HG02759 (cell line): Measurements from ENCODE around the gene ANKRD65.
"Not testable (repeated sequence)": the region's sequence is repeated elsewhere in the genome, so short reads cannot be mapped to it uniquely, and the experiment has no call there.

Experiments used
- ATAC-seq: cut with Tn5 transposase; IDR thresholded peaks from one replicate; pipeline ENCODE4 v1.9.1; 2021; ENCODE audit warnings: mild to moderate bottlenecking, moderate library complexity; ENCODE audit not compliant: unreplicated experiment

The ANKRD65 gene

DNA sequence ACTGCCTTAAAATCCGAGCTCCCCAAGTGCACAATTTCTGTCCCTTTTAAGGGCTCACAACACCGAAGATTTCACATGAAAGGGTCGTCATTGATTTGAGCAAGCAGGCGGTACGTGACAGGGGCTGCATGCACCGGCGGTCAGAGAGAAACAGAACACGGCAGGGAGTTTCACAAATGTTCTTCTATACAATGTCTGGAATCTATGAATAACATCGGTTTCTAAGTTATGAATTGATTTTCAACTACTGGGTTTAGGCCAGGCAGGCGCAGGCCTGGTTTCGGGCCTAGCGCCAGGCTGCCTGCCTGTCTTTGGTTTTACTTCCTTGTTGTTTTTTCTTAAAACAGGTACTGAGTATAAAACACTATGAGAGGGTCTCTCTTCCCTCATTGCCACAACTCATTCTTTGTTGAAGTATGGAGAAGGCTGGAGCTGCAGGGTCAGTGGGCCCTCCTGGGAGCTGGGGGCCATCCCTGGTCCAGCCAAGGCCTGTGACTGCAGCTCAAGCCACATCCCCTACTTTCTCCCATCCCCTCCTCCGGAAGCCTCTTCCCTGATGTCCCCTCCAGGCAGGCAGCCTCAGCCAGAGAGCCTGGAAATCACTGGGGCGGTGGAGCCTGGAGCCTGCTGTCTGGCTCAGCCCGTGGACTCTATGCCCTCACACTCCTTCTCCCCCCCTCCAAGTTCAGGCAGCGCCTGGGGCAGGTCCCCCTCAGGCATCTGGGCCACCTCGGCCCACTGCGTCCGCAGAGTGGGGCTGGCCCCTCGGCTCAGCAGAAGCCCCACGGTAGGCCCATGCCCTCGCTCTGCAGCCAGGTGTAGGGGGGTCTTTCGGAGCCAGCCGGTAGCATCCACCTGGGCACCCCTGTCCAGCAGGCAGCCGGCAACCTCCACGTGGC, 2.4 kb downstream of the ANKRD65 start:
- no peak for ATAC-seq

DNA sequence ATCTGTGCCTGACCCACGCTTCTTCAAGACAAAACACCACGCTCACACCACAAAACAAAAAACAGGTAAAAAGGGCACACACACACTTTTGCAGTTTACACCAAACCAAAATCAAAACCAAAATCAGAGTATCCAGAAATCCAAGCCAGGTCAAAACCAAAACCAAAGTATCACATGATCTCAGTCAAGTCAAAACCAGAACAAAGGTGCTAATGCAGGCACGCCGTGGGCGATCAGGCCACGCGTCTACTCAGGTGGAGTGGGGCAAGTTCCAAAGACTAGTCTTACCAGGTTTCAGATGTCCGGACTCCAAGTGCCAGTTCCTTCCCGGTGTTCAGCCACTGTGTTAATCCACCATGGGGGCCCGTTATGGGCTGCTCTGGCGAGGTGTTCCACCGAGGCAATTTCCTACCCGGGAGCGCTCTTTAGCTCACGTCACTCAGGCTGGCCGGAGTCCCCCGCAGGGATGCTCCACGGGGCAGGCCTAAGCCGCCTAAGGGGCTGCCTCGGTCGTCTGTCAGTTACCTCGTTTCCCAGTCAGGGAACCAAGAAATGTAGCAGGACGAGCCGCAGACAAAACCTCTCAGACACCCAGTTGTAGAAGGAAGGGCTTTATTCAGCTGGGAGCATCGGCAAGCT, 3.1 kb downstream of the ANKRD65 start:
- ATAC-seq: not testable (repeated sequence)

DNA sequence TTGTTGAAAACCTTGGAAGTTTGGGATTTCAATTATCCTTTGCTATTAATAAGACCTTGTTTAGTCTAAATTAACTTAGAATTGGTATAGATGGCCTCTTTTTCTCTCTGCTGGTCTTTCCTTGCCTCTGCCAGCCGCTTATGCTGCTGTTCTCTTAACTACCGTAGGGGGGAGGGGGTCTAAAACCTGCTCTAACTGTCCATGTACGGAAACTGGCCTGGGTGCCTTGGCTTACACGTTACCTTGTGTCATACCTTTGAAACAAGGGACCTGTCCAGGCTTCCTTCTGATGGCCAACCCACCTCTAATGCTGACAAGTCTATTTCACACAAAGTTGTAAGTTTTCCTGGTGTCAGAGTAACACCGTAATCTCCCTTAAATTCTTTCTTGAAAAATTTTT, 3.7 kb downstream of the ANKRD65 start:
- ATAC-seq: not testable (repeated sequence)

DNA sequence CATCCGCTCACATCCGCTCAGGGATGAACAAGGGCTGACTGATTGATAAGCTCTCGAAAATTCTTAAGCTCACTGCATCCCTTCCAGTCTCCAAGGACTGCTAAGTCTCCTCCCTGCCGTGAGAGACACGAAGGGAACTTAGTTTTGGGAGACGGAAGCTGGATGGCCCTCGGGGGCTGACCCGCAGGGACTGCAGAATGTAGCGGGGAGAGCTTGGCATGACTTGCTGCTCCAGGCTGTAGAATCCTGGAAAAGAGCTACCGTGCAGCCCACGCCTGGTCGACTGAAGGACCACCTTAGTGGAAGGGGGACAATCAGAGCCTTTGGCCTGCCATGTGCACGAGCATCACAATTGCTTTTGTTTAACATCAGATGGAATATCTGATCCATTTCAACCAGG, 5.3 kb downstream of the ANKRD65 start:
- ATAC-seq: no peak

DNA sequence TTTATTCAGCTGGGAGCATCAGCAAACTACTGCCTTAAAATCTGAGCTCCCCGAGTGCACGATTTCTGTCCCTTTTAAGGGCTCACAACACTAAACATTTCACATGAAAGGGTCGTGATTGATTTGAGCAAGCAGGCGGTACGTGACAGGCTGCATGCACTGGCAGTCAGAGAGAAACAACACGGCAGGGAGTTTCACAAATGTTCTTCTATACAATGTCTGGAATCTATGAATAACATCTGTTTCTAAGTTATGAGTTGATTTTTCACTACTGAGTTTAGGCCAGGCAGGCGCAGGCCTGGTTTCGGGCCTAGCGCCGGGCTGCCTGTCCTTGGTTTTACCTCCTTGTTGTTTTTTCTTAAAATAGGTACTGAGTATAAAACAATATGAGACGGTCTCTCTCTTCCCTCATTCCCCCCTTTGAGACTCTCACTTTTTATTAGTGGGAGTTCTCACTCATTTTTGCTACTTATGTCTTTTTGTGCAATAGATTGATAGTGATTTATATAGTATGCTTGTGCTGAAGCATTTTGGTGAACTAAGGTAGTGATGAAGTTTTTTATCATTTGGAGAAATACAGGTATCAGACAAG, 8.7 kb downstream of the ANKRD65 start:
- not testable (repeated sequence) for ATAC-seq

DNA sequence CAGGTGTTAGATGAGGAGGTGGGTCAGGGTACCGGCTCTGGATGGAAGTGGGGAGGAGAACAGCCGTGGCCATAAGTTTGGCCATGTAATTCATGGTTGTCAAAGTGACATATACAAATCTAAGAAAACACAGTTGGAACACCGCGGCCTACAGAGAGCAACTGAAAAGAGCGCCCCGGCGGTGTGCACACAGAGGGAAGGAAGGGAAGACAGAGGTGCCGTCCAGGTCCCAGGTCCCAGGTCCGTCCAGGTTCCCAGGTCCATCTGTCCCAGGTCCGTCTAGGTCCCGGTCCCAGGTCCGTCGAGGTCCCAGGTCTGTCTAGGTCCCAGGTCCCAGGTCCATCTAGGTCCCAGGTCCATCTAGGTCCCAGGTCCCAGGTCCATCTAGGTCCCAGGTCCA, 9.4 kb downstream of the ANKRD65 start:
- no peak for ATAC-seq

DNA sequence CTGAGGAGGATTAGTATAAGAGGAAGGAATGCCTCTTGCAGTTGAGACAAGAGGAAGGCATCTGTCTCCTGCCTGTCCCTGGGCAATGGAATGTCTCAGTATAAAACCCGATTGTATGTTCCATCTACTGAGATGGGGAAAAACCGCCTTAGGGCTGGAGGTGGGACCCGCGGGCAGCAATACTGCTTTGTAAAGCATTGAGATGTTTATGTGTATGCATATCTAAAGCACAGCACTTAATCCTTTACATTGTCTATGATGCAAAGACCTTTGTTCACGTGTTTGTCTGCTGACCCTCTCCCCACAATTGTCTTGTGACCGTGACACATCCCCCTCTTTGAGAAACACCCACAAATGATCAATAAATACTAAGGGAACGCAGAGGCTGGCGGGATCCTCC, 10.8 kb downstream of the ANKRD65 start:
- ATAC-seq: not testable (repeated sequence)

DNA sequence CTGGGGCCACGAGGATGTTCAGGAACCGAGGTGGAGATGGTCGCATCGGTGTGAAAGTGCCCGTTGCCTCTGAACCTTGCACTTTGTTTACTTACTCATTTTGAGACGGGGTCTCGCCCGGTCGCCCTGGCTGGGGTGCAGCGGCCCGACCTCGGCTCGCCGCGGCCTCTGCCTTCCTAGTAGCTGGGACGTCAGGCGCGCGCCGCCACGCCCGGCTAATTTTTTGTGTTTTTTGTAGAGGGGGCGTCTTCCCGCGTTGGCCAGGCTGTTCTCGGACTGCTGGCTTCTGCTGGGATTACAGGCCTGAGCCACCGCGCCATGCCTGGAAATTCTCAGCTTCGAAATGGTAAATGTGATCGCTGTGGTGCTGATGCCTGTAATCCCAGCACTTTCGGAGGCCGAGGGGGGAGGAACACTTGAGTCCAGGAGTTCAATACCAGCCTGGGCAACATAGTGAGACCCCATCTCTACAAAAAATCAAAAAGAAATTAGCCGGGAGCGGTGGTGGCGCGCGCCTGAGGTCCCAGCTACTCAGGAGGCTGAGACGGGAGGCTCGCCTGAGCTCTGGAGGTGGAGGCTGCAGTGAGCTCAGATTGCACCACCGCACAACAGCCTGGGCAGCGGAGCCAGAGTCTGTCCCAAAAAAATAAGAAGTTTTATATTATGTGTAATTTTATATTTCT, 13.3 kb downstream of the ANKRD65 start:
- ATAC-seq: peak; percentile 38

DNA sequence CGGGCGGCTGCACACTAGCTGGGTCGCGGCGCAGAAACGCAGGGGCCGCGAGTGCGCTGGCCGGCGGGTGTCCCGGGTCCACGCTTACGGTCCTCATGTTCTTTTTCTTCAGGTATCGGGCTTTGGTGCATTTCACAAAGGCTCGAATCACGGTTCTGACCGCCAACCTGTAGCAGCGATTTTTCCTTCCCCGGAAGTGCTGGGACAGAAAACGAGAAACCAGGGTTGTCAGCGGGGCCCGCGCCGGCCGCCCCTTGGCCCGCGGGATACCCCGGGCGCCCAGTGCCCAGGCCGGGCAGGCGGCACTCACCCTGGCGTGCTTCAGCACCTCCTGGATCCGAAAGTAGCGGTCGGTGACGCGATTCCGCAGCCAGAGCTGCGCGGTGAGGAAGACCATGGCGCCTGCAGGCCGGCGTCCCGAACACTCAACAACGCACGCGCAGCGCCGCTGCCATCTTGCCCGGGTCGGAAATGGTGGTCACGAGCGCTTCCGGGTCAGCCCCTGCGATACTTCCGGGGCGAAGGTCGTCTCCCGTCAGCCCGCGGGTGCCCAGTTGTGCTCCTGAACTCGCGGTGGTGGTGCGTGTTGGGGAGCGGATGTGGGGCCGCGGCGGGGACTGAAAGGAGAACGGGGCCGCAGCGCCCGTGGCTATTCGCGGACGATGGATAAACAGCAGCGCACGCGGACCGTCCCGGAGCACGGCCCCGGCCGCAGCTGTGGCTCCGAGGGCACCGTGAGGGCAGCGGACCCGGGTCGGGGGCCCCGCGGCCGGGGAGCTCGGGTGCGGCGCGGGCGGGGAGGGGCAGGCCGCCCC, 14.0 kb downstream of the ANKRD65 start, which contains the start of gene MRPL20:
Gene MRPL20 (minus strand): TSS at position 473 of the 815 bp plus-strand sequence. CDS start 76 bp downstream, at position 397.
- ATAC-seq: peak; percentile 91

DNA sequence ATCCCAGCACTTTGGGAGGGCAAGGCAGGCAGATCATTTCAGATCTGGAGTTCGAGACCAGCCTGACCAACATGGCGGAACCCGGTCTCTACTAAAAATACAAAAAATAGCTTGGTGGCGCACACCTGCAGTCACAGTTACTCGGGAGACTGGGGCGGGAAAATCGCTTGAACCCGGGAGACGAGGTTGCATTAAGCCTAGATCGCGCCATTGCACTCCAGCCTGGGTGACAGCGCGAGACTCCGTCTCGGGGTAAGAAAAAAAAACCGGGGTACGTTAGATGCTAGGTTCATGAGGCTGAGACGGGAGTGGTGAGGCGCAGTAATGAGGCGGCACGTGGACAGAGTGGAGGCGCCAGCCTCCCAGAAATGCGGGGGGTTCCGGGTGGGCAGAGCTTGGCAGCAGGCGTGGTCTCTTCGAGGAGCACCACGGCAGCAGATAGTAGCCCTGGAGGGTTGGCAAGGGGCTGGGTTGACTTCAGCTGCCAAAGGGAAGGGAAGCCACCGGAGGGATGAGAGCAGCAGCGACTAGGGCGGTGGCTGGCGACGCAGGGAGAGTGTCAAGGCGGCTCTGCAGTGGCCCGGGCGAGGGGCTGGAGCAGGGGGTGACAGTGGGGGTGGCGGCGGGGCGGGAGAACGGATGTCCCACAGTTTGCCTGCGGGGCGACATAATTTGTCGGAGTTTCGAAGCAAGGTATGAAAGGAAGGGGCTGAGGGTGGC, 14.8 kb downstream of the ANKRD65 start:
- ATAC-seq: no peak

DNA sequence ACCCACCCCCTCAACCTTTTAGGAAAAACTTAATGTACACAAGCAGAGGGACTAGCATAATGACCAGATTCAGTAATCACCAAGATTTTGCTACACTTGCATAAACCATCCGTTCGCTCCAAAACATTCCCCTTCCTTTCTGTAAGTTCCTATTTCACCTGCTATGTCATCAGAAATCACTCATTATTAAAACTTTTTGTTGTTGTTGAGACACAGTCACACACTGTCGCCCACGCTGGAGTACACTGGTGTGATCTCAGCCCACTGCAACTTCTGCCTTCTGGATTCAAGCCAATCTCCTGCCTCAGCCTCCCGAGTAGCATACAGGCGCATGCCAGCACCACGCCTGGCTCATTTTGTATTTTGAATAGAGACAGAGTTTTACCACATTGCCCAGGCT, 17.4 kb downstream of the ANKRD65 start:
- no peak for ATAC-seq

DNA sequence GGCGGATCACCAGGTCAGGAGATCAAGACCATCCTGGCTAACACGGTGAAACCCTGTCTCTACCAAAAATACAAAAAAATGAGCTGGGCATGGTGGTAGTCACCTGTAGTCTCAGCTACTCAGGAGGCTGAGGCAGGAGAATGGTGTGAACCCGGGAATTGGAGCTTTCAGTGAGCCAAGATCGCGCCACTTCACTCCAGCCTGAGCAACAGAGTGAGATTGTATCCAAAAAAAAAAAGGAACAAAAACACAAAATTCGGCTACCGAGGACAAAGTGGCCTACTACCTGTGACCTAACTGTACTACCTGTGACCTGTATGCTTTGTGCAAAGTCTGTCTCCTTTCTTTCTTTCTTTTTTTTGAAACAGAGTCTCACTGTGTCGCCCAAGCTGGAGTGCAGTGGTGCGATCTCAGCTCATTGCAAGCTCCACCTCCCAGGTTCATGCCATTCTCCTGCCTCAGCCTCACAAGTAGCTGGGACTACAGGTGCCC, 18.1 kb downstream of the ANKRD65 start:
- ATAC-seq: not testable (repeated sequence)

DNA sequence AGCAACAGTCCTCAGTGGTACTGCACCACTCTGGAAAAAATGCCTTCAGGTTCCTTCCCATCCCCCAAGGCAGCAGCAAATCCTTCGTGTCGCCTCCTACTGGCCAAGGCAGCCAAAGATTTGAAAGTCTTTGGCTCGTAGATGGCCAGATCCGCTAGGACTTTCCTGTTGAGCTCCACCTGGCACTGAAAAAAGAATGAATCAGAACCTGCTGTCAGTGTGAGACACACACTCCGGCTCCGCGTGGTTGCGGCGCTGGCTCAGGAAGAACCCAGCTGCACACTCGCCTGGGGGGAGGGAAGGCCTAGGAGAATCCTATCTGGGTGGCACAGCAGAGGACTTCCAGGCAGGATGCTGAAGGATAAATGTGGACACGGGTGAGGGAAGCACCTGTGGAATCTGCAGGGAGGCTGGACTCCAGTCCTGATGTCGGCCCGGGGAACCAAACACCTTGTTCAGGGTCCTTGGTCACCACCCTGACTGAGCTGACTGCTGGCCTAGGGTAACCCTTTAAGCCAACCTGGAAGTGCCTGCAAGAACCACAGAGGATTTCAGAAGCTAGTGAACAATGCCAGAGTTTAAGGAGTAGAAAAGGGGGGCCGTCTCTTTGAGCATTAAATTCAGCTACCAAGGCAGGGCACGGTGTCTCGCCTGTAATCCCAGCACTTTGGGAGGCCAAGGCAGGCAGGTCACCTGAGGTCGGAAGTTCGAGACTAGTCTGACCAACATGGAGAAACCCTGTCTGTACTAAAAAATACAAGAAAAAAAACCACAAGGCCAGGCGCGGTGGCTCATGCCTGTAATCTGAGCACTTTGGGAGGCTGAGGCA, 18.8 kb downstream of the ANKRD65 start:
- no peak for ATAC-seq

DNA sequence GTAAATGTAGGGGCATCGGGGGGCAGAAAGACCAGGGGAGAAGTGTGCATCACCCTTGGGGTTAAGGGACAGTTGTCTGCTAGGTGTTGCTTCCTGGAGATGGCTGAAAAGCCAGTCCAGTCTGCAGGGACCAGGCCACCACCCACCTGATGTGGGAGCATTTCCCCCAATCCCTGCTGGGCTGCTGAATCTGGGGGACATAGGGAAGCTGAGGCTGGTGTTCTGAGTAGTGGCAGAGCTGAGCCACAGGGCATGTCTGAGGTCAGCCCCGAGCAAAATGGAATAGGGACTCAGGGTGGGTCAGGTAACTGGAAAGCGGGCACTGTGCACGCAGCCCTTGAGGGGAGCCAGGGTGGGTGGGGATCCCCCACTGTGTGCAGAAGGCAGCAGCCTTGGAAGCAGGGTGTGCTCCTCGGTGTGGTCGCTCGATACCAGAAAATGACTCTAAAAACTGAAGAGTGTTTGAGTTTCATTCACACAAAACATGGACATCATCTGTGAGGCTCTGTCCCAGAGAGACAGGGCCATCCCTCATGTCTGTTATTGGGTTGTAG, 19.5 kb downstream of the ANKRD65 start:
- ATAC-seq: no peak

DNA sequence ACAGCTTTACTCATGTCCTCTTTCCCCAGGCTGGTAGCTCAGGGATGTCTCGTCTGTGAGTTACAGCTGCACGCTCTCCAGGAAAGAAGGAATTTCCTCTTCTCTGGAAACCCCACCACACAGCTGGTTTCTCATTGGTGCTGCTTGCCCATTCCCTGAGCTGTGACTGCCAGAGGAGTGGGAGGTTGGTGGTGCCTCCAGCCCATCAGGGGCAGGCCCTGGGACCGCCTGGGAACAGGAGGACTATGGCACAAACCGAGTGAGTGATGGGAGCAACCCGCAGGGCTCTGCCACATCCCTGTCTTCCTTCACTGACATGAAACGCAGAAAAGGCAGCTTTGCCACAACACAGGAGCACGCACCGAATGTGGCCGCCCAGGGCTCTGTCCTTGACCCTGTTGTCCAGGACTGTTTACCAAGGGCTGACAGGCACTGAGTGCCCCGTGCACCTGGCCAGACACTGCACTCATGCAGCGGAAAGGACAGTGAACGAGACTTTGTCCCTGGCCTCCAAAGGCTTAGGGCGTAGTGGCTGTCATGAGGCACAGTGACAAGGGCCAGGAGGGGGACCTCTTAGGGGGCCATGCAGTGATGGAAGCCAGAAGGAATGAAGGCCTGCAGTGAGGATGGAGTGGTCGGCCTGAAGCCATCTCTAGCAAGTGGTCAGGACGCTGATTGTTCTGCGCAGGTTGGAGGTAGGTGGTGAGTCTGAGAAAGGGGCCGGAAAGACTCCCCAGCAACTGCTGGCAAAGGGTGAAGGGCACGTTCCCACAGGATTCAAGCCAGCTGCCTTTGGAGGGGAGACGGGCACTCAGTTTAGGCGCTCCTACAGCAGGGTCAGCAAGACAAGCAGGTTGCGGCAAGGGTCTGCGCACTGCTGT, 20.3 kb downstream of the ANKRD65 start:
- ATAC-seq: no peak

DNA sequence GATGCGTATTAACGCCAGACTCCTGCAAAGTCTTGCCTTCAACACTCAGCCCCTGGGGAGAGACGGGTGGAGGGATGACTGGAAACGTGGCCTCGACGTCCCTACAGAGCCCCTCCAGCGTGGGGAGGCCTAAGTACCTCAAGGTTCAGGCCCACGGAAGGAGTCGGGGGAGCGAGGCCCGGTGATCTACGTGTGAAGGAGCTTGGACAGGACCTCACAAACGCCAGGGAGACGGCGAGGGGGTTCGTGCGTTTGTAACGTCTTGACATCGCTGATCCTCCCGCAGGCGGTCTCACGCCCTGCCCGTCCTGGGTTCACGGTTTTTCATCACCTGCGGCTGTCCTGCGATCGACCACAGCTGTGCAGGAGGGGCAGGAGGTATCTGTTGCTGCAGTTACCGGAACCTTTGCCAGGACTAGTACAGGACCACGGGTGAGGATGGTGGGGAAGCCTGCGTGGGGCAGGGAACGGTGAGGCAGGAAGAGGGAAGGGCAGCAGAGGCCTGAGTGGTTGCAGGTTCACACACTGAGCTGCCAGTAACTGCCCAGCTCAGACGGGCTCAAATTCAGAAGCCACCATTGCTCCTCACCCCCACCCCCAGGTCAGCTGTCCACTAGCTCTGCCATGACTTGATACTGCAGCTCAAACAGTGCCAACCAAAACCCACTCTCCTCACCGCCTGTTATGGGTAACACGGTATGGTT, 21.1 kb downstream of the ANKRD65 start:
- no peak for ATAC-seq
